ENCODE measurements around the gene ALX3.

DNA sequence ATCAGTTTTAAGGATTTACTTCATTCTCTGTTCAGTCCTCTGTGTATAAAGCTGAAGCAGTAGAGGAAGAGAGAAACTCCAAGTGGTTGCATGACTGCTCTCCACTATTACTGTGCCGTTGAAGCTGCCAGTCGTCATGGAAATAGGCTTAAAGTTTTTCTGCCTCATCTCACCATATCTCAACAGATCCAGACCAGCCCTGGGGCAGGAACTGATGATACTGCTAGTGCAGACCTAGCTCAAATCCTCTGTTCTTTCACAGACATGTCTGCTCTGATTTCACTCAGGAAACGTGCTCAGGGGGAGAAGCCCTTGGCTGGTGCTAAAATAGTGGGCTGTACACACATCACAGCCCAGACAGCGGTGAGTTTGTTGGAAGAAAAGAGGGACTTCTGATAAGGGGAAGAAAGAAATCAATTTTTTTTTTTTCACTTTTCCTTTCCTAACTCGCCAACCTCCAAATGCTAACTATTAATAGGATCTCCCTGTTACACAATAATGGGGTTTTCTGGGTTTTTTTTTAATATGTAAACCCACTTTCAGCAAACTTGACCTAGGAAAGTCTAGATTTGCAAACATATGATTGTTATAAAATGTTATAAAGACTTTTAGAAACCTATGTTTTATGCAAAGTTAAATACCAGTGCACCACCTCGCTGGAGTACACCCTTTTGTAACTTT is 58.2 kb downstream of the ALX3 start:
- no peak for TF ChIP-seq EP300 (IDR thresholded peaks at IDR 0.05)
- TF ChIP-seq POLR2A (IDR thresholded peaks at IDR 0.05) = no peak
- TF ChIP-seq, protein P1, sequence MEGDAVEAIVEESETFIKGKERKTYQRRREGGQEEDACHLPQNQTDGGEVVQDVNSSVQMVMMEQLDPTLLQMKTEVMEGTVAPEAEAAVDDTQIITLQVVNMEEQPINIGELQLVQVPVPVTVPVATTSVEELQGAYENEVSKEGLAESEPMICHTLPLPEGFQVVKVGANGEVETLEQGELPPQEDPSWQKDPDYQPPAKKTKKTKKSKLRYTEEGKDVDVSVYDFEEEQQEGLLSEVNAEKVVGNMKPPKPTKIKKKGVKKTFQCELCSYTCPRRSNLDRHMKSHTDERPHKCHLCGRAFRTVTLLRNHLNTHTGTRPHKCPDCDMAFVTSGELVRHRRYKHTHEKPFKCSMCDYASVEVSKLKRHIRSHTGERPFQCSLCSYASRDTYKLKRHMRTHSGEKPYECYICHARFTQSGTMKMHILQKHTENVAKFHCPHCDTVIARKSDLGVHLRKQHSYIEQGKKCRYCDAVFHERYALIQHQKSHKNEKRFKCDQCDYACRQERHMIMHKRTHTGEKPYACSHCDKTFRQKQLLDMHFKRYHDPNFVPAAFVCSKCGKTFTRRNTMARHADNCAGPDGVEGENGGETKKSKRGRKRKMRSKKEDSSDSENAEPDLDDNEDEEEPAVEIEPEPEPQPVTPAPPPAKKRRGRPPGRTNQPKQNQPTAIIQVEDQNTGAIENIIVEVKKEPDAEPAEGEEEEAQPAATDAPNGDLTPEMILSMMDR (IDR thresholded peaks at IDR 0.05) = no peak
